HG02610 (cell line): ENCODE measurements around the gene INSC.

Experiments
- ATAC-seq: cut with Tn5 transposase; IDR thresholded peaks from one replicate; pipeline ENCODE4 v1.9.1; 2021; ENCODE audit warnings: mild to moderate bottlenecking, moderate library complexity; ENCODE audit not compliant: unreplicated experiment

Gene INSC

GRCh38 chr11:15180212-15180792 lies 65.6 kb downstream of the INSC start:
- peak; percentile 92 for ATAC-seq

- ATAC-seq = no peak
Measured at GRCh38 chr11:15182372-15182771, 67.6 kb downstream of the INSC start.

GRCh38 chr11:15185021-15185420 lies 70.3 kb downstream of the INSC start:
- ATAC-seq = no peak

GRCh38 chr11:15186146-15186545 lies 71.4 kb downstream of the INSC start:
- no peak for ATAC-seq

- ATAC-seq = no peak
Measured at GRCh38 chr11:15189189-15189588, 74.5 kb downstream of the INSC start.

- ATAC-seq = no peak
Measured at GRCh38 chr11:15189641-15190365, 75.1 kb downstream of the INSC start.

- no peak for ATAC-seq
Measured at GRCh38 chr11:15190611-15191010, 75.9 kb downstream of the INSC start.

- no peak for ATAC-seq
Measured at GRCh38 chr11:15192005-15192556, 77.4 kb downstream of the INSC start.

- ATAC-seq = no peak
Measured at GRCh38 chr11:15194671-15195415, 80.1 kb downstream of the INSC start.

- no peak for ATAC-seq
Measured at GRCh38 chr11:15195454-15196200, 80.9 kb downstream of the INSC start.

- no peak for ATAC-seq
Measured at GRCh38 chr11:15196704-15197103, 82.0 kb downstream of the INSC start.

GRCh38 chr11:15197696-15198095 lies 83.0 kb downstream of the INSC start:
- ATAC-seq = no peak

GRCh38 chr11:15198284-15198683 lies 83.6 kb downstream of the INSC start:
- ATAC-seq = no peak

GRCh38 chr11:15199693-15200092 lies 85.0 kb downstream of the INSC start:
- no peak for ATAC-seq

- no peak for ATAC-seq
Measured at GRCh38 chr11:15200696-15201095, 86.0 kb downstream of the INSC start.

GRCh38 chr11:15201586-15201985 lies 86.9 kb downstream of the INSC start:
- no peak for ATAC-seq

GRCh38 chr11:15202626-15203025 lies 87.9 kb downstream of the INSC start:
- no peak for ATAC-seq

GRCh38 chr11:15204711-15205110 lies 90.0 kb downstream of the INSC start:
- no peak for ATAC-seq

- no peak for ATAC-seq
Measured at GRCh38 chr11:15206791-15207190, 92.1 kb downstream of the INSC start.

- ATAC-seq = peak; percentile 88
Measured at GRCh38 chr11:15208378-15209222, 93.9 kb downstream of the INSC start.
